Posterior cingulate gyrus (tissue), 11 donors: ENCODE results near the gene C2CD5.
"Not testable (repeated sequence)": the region's sequence is repeated elsewhere in the genome, so short reads cannot be mapped to it uniquely, and the experiment has no call there.

ENCODE experiments used
- DNase-seq, 10 donors: peaks; one replicate each; pipeline versions ENCODE4 v3.0.0 to v3.0.0-alpha.2; 2020 to 2021; ENCODE audit warnings: mixed read lengths in 3 of 10
- intact Hi-C: fragments of 100-400 bp; cut with DNase I; formaldehyde crosslinking; loops from one replicate; pipeline ENCODE4 v1.15.1; 2023

The C2CD5 gene, protein sequence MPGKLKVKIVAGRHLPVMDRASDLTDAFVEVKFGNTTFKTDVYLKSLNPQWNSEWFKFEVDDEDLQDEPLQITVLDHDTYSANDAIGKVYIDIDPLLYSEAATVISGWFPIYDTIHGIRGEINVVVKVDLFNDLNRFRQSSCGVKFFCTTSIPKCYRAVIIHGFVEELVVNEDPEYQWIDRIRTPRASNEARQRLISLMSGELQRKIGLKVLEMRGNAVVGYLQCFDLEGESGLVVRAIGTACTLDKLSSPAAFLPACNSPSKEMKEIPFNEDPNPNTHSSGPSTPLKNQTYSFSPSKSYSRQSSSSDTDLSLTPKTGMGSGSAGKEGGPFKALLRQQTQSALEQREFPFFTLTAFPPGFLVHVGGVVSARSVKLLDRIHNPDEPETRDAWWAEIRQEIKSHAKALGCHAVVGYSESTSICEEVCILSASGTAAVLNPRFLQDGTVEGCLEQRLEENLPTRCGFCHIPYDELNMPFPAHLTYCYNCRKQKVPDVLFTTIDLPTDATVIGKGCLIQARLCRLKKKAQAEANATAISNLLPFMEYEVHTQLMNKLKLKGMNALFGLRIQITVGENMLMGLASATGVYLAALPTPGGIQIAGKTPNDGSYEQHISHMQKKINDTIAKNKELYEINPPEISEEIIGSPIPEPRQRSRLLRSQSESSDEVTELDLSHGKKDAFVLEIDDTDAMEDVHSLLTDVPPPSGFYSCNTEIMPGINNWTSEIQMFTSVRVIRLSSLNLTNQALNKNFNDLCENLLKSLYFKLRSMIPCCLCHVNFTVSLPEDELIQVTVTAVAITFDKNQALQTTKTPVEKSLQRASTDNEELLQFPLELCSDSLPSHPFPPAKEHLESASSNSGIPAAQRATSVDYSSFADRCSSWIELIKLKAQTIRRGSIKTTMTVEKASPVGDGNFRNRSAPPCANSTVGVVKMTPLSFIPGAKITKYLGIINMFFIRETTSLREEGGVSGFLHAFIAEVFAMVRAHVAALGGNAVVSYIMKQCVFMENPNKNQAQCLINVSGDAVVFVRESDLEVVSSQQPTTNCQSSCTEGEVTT

DNA sequence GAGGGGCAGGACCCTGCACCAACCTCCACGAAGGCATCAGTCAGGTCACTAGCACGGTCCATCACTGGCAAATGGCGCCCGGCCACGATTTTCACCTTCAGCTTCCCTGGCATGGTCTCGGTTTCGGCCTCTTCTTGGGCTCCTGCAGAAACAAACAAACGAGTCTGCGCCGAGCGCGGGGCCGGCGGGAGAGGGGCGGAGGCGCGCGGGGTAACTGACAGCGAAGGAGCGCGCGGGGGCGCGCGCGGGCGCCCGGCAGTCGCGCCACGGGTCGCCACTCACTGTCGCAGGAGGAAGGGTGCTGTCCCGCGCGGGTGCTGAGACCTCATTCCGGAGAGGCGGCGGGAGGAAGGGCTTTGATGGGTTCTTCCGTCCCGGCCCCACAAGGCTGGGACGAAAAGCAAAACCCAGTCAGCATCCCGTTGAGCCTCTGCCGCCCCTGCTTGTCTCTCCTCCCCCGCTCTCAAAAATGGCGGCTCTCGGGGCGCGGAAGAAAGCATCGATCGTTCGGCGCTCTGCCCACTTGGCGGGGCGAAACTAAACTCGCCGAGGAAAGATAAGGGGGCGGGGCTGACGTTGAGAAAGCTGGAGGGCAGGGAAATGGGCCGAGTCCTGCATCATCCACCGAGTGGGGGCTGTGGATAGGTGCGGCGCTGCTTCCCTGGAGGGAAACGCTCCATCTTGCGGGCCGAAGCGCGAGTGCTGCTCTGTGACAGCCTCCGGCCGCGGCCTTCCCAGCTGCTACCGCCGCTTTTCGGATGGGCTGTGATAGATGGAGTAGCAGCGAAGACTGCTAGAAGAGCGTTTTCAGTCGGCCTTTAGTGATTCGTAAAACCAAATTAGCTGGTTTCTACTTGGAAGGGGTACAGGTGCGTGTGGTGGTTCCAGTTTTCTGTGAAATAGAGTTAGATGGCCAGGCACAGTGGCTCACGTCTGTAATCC lies at the start of gene C2CD5:
Gene C2CD5 (minus strand): TSS at position 505 of the 942 bp plus-strand sequence. CDS start 392 bp downstream, at position 113.
- peak; percentile 92 to 99 (median 94) for DNase-seq
- intact Hi-C loops: loop anchor here (1.0 kb wide), 1 partner anchor 82 kb away; no protein-coding TSS in a partner anchor

DNA sequence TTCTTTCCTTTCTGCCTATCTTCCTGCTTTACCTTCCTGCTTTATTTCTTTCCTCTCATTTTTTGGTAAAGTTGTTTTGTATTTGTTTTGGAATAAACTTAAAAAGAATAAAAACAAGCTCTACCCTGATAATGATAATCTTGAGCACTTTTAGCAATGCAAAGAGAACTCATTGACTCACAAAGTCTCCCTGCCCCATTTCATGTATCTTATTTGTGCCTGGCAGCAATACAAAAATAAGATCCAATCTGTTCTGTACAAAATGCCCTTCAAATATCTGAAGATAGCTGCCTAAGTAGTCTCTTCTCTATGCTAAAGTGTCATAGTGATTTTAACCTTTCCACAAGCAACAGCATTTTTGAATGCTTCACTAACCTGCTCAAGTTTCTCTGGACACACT lies 49.5 kb upstream of the C2CD5 start:
- intact Hi-C loops: no loop called here
- no peak for DNase-seq

DNA sequence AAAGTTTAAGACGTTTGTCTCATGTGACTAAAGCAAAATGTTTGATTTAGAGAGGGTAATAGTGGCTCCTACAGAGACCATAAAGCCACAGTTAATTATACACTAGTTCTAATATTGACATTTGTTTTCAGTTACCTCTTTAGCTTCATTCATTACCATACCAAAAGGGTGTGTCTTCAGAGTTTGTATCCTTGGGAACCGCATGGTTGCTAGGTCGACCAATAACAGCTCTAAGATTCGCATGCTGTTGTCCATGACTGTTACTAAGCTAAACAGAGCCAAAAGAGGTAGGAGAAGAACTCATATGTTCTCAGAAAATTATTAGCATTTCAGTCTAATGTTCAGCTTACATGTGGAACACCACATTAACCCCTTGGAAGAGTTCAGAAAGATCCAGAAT lies 44.5 kb upstream of the C2CD5 start:
- intact Hi-C loops: no loop called here
- DNase-seq: no peak

DNA sequence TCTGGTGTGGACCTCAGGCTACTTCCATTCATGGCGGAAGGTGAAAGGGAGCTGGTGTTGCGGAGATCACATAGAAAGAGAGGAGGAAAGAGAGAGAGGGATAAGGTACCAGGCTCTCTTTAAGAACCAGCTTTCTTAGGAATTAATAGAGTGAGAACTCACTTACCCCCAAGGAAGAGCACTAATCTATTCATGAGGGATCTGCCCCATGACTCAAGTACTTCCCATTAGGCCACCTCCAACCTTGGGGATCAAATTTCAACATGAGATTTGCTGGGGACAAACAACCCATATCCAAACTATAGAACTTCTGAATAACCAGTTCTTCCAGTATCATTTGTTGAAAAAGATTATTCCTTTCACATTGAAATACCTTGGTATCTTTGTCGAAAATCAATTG lies 34.0 kb upstream of the C2CD5 start:
- intact Hi-C loops: no loop called here

DNA sequence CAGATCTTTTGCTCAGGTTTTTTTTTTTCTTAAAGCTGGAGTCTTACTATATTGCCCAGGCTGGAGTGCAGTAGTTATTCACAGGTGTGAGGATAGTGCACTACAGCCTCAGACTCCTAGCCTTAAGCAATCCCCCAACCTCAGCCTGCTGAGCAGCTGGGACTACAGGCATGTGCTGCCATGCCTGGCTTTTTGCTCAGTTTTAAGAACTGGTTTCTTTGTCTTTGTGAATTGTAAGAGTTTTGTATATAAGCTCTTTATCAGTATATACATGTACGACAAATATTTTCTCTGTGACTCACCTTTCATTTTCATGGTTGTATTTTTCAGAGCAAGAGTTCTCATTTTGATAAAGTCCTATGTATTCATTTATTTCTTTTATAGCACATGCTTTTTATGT lies 33.3 kb upstream of the C2CD5 start:
- no peak for DNase-seq
- intact Hi-C loops: no loop called here

More for the DNA sequence above, 34.0 kb upstream of the C2CD5 start:
- DNase-seq: no peak

DNA sequence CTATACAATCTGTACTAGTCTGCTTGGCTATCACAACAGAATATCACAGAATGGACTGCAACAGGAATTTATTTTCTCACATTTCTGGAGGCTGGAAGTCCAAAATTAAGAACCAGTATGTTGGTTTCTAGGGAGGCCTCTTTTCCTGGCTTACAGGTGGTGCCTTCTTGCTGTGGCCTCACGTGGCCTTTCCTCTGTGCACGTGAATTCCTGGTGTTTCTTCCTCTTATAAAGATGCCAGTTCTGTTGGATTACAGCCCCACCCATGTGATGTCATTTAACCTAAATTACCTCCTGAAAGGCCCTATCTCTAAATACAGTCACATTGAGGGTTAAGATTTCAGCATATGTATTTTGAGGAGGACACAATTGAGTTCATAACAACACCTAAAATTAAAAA lies 32.1 kb upstream of the C2CD5 start:
- intact Hi-C loops: no loop called here
- DNase-seq: no peak

DNA sequence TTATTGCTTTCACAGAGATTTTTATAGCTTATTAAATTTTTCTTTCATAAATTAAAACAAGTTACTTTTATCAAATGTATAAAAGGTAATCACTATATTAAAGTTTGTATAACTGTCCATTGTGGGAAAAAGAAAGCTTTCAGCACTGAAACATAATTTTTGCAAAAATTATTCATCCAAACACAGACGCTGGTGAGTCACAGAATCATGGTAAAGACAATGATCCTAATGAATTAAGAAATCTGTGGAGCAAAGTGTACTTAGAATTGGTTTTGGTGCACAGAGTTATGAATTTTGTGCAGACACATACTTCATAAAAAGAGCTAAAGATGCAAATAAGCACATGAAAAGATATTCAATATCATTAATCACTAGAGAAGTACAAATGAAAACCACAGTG lies 31.7 kb upstream of the C2CD5 start:
- intact Hi-C loops: no loop called here
- no peak for DNase-seq

DNA sequence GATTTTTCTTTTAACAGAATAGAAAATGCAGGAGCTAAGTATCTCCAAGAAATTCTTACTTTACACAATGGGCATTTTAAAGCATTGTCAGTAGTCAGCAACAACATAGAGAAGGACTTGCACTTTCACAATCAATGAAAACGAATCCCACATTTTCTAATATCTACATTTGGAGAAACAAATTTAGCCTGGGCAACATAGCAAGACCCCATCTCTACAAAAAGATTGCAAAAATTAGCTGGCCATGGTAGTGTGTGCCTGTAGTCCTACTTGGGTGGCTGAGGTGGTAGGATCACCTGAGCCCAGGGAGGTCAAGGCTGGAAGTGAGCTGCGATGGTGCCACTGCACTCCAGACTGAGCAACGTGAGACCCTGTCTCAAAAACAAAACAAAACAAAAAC lies 30.6 kb upstream of the C2CD5 start:
- intact Hi-C loops: no loop called here
- no peak for DNase-seq

DNA sequence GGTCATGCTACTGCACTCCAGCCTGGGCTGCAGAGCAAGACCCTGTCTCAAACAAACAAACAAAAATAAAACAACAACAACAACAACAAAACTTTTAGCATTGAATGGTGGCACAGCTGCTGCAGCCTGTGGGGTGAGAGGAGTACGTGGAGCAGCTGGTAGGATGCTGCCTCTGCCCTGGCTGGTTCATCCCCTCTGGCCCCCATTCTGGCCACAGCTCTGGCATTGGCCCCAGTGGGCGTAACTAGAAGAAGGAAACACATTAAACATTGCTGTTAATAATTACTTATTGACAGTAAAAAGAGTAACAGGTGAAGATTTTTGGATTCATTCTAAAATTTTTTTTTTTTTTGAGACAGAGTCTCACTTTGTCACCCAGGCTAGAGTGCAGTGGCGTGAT lies 28.8 kb upstream of the C2CD5 start:
- intact Hi-C loops: no loop called here
- DNase-seq: no peak

DNA sequence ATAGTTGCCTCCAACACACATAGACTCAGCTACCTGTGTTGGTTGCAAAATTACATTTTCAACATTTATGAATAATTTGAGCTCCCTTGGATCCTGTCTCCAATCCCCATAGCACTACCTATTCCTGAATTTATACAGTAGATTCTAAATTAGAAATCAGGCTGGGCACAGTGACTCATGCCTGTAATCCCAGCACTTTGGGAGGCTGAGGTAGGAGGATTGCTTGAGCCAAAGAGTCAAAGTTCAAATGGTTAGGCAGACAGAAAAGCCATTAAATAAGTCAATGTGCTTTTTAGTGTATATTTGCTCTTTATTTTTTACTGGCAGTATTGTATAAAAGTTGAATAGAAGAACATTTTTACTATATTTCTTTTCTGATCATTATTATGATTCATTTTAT lies 24.9 kb upstream of the C2CD5 start:
- DNase-seq: no peak
- intact Hi-C loops: no loop called here

DNA sequence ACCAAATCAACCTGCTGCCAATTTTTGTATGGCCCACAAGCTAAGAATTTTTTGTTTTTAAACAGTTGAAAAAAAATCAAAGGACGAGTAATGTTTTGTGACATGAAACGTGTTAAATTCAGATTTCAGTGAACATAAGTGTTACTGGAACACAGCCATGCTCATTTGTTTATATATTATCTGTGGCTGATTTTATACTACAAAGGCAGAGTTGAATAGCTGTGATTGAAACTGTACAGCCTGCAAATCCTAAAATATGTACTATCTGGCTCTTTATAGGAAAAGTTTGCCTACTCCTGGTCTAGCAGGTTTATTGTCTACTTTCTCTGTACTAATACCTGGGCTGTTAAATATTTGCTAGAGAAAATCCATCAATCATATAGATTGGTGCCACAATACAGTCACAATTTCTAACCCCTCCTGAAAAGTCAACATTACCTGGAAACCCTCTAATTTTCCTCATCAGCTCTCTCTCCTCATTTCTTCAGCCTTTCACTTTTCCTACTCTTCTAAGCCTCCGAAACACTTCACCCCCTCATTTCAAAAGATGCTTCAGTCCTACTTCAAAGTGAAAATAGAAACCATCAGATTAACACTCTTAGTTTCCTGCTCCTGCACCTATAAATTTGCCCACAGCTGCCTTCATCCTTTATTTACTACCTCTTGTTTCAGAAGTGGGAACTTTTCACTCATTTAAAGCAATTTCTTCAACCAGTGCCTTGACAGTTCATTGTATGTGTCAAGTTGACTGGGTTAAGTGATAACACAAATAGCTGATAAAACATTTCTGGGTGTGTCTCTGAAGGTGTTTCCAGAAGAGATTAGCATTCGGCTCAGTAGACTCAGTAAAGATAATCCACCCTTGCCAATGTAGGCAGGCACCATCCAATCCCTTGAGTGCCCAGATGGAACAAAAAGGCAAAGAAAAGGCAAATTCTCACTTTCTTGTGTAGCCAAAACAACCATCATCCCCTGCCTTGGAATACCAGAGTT lies 18.0 kb upstream of the C2CD5 start:
- no peak for DNase-seq
- intact Hi-C loops: no loop called here

DNA sequence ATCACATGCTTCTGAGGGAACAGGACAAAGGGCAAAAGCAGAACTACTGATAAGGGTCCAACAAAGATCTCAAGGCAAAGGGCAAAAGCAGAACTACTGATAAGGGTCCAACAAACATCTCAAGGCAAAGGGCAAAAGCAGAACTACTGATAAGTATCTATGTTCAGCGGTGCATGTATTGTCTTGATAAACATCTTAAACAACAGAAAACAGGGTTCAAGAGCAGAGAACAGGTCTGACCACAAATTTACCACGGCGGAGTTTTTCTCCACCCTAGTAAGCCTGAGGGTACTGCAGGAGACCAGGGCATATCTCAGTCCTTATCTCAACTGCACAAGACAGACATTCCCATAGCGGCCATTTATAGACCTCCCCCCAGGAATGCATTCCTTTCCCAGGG lies 10.4 kb upstream of the C2CD5 start:
- DNase-seq, intact Hi-C loops: not testable (repeated sequence)

DNA sequence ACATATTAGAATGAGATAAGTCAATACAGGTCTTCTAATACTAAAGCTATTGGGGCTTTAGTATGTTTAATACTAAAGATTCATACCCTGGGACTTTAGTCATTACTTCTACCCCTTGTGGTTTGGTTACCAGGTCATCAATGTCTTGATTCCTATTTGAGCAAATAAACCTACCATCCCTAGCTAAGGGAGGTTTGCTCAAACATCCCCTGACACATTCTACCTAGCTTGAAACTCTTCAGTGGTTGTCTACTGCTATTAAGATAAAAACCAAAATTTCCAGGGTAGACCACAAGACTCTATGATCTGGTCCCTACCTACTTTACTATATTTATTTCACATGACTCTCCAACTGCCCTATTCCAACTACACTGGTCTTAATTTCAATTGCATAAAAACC lies 7.3 kb upstream of the C2CD5 start:
- intact Hi-C loops: no loop called here
- no peak for DNase-seq

DNA sequence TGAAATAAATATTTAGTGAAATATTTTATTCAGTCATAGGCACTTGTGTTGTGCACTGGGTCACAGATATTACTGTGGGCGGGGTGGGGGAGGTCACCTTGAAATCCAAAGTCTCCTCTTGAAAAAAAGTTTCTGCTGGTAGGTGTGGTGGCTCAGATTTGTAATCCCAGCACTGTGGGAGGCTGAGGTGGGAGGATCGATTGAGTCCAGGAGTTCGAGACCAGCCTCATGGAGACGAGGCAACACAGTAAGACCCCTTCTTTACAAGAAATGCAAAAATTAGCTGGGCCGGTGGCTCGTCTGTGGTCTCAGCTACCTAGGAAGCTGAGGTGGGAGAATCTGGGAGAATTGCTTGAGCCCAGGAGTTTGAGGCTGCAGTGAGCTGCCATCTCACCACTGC lies 913 bp upstream of the C2CD5 start:
- intact Hi-C loops: no loop called here
- peak in 1 of 10 donors; percentile 55 for DNase-seq

DNA sequence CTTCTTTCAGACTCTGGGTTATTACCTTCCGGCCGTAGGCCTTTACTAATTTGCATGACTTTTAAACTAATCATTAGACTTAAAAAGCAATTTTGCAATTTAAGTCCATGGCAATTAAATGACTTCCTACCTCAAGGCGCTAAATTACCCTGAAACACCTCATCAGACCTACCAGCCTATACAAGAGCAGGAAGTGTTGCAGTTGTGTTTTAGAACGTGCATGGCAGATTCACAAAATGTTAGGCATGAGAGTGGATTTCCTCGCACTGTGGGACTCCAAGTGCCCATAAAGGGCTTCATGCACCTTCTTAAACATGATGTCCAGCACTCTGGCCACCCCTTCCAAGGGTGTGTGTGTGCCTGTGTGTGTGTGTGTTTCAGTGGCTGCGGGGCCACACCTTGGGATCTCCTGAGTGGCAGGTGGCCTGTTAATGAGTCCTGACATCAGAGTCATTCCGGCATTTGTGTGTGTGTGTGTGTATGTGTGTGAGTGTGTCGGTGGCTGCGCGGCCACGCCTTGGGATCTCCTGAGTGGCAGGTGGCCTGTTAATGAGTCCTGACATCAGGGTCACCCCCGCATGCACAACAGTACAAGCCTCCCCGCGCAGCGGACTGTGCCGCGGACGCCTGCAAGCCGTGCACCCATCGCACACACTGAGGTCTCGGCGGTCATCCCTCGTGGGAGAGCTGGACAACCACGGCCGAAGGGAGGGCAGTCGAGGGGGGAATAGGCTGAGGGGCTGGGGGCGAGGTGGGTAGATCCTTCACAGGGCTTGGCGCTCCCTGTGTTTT lies 900 bp downstream of the C2CD5 start:
- peak; percentile 20 to 92 (median 48) for DNase-seq
- intact Hi-C loops: loop anchor here (1.0 kb wide), 1 partner anchor 83 kb away; no protein-coding TSS in a partner anchor

DNA sequence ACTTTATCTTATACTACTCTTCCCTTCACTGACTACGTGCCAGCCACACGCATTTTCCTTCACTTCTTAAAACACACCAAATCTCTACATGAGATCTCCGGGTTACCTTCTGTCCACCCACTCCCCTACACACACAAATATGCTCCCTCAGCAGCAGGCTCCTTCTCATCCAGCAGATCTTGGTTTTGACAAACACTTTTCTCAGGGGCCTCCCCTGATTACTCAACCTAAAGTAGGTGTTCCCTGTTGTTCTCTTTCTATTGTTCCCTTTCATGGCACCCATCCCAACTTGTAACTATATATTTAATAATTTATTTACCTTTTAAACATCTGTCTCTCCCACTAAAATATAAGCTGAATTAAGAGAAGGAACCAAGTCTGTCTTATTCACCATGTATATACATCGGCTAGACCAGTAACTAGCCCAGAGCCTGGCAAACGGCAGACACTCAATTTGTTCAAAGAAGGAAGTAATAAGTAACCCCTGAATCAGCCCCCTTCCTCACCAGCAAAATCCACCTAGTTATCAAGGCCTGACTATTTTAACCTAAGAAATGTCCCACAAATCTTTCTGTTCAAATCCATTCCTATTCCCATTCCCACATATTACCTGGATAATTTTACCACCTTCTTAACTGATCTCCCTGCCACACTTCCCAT lies 2.7 kb downstream of the C2CD5 start:
- intact Hi-C loops: no loop called here
- no peak for DNase-seq

DNA sequence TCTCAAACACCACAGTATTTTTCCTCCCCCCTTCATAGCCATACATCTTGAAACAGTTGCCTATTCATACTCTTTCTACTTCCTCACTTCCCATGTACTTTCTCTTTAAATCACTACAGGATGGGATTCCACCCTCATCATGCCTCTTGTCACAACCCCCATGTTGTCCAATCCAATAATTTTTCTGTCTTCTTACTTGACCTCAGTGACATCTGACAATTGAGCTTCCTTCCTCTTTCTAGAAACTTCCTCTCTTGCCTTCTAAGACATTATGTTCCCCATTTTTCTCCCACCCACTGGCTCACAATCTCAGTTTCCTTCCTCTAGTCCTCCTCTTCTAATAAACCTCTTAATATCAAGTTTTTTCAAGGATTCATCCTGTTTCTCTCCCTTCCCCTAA lies 5.3 kb downstream of the C2CD5 start:
- intact Hi-C loops: no loop called here

DNA sequence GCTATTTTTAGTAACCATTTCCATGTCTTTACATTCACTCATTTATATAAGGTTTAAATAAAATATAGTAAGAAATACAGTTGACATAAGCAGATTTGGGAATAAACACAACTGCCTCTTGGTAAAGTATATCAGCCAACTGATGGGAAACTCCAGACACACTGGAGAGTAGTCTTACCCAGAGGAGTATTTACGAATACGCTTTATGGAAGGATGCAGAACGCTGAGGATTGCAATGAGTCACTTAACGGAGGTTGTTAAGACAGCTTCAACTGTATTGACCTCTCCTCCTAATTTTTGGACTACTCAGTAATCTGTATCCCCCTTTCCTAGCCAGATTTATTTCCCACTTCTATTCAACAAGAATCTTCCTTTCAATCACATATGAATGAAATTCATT lies 6.0 kb downstream of the C2CD5 start:
- intact Hi-C loops: no loop called here
- no peak for DNase-seq

More for the DNA sequence above, 5.3 kb downstream of the C2CD5 start:
- no peak for DNase-seq
